Measurements from ENCODE around the gene GNAS-AS1.

GNAS-AS1 gene

DNA sequence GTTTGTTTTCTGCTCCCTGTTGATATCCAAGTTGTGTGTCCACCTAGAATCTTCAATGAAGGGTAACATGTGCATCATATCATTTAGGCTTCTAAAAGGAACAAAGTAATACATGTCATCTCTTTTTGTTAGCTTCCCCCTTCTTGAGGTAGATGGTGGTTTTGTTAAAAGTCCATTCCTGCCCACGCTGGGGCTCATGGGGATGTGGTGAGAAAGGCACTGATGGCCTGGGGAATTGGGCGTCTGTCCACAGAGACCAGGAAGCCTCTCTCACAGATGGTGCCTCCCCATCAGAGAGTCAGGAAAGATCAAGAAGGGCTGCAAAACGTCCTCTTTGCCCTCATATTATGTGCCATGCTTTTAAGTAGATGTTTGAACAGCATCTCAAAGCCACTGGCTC lies 34.3 kb upstream of the GNAS-AS1 start:
- no peak for DNase-seq (ENCODE audit: low read depth in 2 of 2)

- DNase-seq (ENCODE audit: low read depth in 2 of 2), result no peak
Observed at GRCh38 chr20:58883241-58883691, 32.6 kb upstream of the GNAS-AS1 start.

- DNase-seq (ENCODE audit: low read depth in 2 of 2), result no peak
Observed at GRCh38 chr20:58882704-58883089, 32.0 kb upstream of the GNAS-AS1 start.

DNA sequence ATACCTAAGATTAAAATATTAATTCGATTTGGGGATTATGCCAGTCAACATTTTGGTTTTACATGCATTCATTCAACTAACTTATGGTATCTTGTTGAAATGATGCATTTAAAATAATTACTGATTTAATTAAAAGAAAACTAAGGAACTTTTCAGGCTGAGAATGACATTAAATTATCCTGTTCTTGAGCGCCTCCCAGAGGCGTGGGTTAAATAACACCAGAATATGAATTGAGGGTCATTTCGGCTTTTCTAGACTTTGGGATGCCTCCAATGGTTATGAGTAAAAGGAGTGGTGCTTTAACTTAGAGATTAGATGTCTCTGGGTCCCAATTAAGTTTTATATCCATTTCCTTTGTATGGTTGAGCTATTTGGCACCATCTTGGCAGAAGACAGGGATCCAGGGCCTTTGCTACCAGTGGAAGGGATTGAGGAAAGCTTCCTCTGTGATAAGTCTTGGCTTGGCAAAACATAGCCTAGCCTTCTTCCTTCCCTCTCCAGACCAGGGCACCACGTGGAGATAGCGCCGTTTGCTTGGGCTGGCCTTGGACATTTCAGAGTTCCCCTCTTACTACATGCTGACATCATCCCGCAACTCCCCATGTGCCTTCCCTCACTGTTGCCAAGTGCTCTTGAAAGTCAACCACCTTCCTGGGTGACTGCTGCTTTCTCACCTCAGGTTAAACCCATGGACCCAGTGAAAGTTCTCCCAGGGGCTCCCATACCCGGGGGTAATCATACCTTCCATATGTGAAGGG lies 30.5 kb upstream of the GNAS-AS1 start:
- no peak for DNase-seq (ENCODE audit: low read depth in 2 of 2)

DNA sequence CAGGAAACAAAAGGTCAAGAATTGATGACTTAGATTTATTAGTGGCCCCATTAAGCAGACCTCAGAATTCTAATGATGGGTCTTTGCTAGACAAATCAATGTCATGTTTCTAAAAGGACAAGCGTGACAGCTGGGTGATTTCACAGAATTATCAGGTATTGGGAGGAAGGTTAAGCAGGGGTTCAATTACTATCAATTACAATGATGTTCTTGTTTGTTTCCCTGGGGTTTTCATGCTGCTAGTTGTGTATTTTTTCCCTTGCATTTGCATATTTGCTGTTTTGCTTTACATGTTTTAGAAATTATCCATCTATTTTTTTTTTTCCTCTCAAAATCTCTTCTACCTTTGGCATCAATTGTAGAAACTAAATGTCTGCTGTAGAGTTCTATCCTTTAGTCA lies 29.7 kb upstream of the GNAS-AS1 start:
- no peak for DNase-seq (ENCODE audit: low read depth in 2 of 2)

DNA sequence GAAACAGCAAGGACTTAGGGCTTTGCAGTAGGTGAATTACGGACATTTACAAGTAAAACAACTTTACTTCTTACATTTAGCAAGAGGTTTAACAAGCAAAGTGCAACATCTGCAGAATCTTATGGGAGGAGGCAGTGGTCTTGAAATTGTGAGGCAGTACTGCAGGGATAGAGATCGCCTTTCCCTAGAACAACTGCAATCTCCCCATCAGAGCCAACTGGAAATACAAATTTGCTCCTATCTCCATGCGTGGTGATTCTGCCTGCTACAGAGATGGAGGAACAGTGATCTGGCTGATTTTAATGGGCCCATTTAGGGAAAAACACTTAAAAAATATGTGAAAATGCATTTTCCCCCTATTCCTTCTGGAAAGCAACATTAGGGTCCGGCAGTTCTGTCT lies 27.7 kb upstream of the GNAS-AS1 start:
- no peak for DNase-seq (ENCODE audit: low read depth in 2 of 2)

GRCh38 chr20:58877976-58878360 lies 27.3 kb upstream of the GNAS-AS1 start:
- DNase-seq (ENCODE audit: low read depth in 2 of 2), result no peak

- no peak for DNase-seq (ENCODE audit: low read depth in 2 of 2)
Observed at GRCh38 chr20:58877050-58877975, 26.6 kb upstream of the GNAS-AS1 start.

GRCh38 chr20:58876437-58876836 lies 25.7 kb upstream of the GNAS-AS1 start:
- DNase-seq (ENCODE audit: low read depth in 2 of 2), result no peak

DNA sequence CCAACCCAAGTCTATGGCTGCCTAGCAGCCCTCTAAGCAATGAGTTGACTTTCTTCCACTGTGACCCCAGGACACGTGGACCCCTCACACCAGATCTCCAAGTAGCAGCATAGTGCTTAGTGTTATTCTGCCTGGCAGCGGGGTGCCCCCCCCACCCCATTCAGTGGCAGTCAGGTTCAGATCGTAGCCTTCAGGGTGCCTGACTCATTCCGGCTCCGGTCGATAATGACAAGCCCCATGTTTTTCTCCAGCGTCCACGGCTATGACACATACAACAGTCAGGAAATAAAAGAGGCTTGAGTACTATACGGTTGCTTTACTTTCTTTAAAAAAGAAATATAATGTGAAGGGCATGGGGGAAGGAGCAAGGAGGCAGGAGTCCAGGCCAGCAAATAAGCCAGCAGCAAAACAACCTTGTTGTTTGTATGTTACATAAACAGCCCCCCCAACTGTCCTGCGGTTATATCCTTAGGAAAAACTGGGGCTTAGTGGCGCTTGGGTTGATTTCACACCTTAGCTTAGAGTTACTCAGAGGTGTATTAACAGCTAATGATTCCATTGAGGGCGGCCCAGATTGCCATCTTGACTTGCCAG lies 24.9 kb upstream of the GNAS-AS1 start:
- no peak for DNase-seq (ENCODE audit: low read depth in 2 of 2)

DNA sequence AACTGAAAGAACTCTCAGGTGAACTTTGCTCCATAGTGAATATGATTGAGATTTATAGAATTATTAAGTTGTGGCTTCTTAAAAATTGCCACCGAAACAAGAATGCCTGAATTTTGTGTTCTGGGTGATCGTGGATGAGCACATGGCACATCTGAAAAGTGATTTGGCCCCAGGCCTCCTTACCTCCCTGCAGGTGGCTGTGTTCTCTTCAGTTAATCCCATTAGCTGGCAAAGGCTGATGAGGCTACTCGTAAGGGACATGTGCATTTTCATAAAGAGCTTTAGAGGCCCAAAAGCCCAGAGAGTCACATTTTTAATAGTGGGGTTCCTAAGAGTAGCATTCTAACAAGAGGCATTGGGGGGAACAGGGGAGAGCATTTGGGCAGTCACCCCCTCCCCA lies 24.4 kb upstream of the GNAS-AS1 start:
- DNase-seq (ENCODE audit: low read depth in 2 of 2), result no peak

DNA sequence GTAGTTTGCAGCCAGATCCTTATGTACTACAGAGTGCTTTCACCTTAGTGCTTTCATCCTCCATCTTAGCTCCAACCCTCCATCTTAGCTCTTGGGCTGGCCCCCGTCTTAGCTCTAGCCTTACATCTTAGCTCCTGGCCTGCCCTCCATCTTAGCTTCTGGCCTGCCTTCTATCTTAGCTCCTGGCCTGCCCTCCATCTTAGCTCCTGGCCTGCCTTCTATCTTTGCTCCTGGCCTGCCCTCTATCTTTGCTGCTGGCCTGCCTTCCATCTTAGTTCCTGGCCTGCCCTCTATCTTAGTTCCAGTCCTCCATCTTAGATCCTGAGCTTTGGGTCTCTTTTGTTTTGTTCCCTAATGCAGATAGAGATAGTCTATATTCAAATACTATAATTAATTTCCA lies 23.8 kb upstream of the GNAS-AS1 start:
- DNase-seq (ENCODE audit: low read depth in 2 of 2), result no peak

DNA sequence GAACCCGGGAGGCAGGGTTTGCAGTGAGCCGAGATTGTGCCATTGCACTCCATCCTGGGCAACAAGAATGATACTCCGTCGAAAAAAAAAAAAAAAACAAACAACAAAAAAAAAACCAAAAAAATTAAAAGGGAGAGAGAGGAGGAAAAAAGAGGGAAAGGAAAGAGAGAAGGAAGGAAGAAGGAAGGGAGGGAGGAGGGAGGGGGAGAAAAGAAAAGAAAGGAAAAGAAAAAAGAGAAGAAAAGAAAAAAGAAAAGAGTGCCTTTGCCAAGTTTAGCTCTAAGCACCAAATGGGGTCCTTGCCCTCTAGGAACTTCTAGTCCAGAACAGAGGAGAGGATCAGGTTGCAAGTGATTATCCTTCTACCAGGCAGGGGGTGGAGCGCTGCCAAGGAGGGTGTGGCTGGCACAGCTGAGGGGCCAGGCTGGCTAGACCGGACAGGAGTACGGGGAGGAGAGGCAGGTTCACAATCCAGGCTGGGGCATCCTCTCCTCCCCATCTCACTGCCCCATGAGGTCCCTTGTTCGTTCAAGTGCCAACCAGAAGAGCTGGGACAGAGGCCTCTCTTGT lies 20.9 kb upstream of the GNAS-AS1 start:
- no peak for DNase-seq (ENCODE audit: low read depth in 2 of 2)

DNA sequence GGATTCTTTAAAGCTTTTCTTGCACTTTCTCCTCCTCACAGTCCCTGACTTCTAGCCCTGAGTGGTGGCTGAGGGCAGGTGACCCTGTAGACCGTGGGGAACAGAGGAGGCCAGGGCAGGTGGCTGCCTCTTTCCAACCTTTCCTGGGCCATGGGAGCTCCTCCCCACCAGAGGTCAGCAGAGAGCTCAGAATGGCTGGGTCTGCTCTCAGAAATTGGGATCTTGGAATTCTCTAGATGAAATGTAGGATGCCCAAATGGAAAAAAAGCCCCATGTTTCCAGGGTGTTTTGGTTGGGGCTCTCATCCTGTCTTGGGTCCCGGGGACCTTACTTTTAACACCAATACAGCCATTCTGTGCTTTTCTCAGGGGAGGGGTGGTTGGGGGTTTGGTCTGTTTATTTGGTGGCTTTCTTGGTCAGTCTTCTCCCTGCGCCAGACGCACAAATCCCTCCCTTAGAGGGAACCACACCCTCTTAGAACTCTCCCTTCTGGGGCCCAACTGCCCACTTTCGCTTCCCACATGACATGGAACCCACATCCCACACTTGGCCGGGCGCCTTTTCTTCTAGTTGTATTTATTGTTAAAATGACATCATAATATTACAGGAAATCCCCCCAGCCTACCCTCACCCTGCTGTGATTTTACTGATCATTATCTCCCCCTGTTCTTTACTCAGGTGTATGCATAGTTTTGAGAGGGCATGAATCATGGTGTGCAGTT lies 19.8 kb upstream of the GNAS-AS1 start:
- peak in 1 of 2 donors; percentile 21 for DNase-seq (ENCODE audit: low read depth in 2 of 2)

GRCh38 chr20:58869662-58870227 lies 19.0 kb upstream of the GNAS-AS1 start:
- no peak for DNase-seq (ENCODE audit: low read depth in 2 of 2)

DNA sequence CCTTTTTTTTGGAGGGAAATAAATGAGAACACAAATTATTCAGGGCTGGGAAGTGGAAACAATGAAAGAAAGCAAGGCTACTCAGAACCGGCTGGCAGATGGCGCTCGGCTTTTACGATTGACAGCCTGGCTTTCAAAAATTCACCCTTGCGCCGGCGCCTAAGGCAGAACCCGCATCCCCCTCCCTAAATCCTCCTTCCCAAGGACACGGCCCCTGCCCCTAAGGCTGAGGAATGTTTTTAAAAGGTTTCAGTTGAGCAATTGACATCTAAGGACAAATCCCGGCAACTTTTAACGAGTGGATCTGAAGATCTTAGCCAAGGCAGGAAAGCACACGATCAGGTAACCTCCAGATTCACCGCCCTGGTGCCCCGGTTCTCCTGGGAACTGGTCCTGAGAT lies 18.1 kb upstream of the GNAS-AS1 start:
- no peak for DNase-seq (ENCODE audit: low read depth in 2 of 2)

GRCh38 chr20:58867211-58867610 lies 16.5 kb upstream of the GNAS-AS1 start:
- no peak for DNase-seq (ENCODE audit: low read depth in 2 of 2)

DNA sequence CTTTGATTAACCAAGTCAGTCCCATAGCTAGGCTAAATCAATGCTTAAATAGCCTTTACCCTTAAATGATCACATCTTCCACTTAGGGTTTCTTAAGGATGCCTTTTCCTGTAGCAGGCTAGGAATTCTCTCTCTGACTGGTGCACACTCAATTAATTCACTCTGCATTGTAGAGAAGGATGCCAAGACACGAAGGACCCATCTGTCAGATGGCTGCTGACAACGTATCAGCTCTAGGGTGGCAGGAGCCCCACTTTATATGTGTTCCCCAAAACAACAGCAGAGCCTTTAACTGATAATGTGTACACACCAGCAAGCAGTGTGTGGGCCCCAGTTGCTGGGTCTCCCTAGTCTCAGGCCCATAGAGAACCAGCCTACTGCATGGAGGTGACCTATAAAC lies 15.1 kb upstream of the GNAS-AS1 start:
- no peak for DNase-seq (ENCODE audit: low read depth in 2 of 2)

DNA sequence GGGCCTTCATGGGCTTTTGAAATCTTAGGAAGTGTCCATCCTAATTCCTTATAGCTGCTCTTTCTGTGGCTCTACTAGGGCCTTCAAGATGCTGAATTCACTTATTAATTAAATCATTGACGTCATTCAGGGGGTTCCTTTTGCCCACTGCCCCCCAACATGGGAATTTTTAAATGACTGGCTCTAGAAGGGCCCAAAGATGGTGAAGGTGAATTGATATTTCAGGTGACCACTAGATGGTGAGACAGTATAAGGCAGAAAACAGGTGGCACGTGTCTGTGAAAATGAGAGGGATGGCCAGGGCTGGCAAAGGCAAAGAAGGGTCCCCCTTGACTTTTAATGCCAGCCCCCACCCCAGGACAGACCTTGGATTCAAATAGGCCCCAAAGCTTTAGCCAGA lies 13.6 kb upstream of the GNAS-AS1 start:
- no peak for DNase-seq (ENCODE audit: low read depth in 2 of 2)

DNA sequence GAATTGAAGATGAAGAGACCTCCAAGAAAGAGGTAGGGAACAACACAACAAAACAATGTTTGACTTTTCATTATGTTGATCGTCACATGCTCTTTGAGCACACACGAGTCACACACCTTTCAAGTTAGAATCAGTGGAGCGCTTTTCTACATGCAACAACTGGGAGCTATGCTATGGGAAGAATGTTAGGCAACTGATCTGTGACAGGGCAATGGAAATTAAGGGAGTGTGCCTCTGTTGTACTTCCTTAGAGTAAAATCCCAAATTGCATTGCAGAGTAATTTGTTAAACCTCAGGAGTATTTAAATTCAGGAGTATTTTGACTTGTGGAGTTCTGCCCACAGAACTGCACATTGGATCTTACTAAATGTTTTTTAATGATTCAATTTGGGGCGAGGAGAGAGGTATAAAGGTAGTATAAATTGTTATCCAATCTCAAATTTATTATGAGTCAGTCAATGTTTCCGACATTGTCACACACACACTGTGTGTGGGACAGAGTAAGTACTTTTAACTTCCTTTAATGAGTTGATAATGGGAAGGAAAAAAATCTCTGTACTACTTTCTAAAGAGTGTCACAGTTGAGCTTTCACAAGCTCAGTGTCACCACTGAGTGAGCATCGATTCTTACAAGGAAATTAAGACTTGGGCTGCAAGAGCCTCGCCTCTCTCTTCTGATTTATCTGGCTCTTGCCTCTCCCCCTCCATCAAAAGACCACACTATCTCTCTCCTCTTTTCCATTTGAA lies 12.5 kb upstream of the GNAS-AS1 start:
- DNase-seq (ENCODE audit: low read depth in 2 of 2), result no peak

All from stimulated activated CD4-positive, alpha-beta T cell treated with anti-CD3 and anti-CD28 coated beads, Interleukin-1b, Interleukin-23, amount 100 ng/mL, for 1 hour (primary cell).